Heart left ventricle (tissue), 13 donors: ENCODE measurements around the gene CHST11.

ENCODE experiments used
- POLR2A ChIP-seq, 2 donors: fragments of 450-650 bp; IDR thresholded peaks; one replicate each; pipeline ENCODE4 v1.6.1; 2017; ENCODE audit warnings: antibody characterized with exemption in 2 of 2, mild to moderate bottlenecking in 2 of 2, moderate library complexity in 2 of 2
- TF ChIP-seq, protein P1 (sequence below), 12 donors: fragments of 200-600 bp; sonication (generic) in 4 of 12; IDR thresholded peaks; one replicate each; pipeline versions ENCODE4 v1.5.0 to v1.8.0; 2018 to 2022; ENCODE audit warnings: antibody characterized with exemption in 12 of 12, mild to moderate bottlenecking in 5 of 12
- donor health status: ischemic (EF 13 %, LVEDD 7.1; RV severe dilation, severe dysfunction).
- donor health status: DM: no; HTN: yes; CAD: no.
- donor health status: DM: no; HTN: no; CAD: no.
- donor health status: ischemic (EF 25% LVEDD 6.9; RV normal size, moderate dysfunction).
- donor health status: ischemic (EF 25% LVEDD 5.7; RV mildly dilated, moderate dysfunction).
- donor health status: ischemic (EF 35%, LVEDD 5.7; RV mildly dilated, moderate dysfunction).
- donor health status: nonischemic (EF 11% LVEDD 7.7; RV severe dilation, severe dysfunction).
- donor health status: DM: yes; HTN: yes; CAD: no.
- donor health status: PGD.
- donor health status: ischemic (EF 29% LVEDD 5.4; RV normal size, mild dysfunction).
- donor health status: nonischemic (EF 23%, LVEDD 6.1; RV moderate dilation, normal function).

DNA sequence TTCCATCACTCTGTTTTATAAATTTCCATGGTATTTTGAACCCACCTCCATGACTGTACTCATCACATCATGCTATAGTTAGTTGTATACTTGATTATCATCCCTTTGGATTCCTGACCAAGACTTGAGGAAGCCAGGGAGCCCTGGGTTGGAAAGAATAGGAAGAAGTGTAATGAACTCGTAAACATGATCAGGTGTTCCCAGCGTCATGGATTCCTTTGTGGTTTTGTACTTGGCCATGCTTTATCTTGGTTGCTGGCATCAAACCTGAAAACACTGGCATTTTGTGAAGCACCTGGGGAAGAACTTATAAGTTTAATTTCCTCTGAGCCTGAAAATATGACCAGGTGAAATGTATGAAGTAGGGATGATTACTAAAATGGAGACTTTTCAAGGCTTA lies 76.4 kb downstream of the CHST11 start:
- TF ChIP-seq, protein P1, sequence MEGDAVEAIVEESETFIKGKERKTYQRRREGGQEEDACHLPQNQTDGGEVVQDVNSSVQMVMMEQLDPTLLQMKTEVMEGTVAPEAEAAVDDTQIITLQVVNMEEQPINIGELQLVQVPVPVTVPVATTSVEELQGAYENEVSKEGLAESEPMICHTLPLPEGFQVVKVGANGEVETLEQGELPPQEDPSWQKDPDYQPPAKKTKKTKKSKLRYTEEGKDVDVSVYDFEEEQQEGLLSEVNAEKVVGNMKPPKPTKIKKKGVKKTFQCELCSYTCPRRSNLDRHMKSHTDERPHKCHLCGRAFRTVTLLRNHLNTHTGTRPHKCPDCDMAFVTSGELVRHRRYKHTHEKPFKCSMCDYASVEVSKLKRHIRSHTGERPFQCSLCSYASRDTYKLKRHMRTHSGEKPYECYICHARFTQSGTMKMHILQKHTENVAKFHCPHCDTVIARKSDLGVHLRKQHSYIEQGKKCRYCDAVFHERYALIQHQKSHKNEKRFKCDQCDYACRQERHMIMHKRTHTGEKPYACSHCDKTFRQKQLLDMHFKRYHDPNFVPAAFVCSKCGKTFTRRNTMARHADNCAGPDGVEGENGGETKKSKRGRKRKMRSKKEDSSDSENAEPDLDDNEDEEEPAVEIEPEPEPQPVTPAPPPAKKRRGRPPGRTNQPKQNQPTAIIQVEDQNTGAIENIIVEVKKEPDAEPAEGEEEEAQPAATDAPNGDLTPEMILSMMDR (IDR thresholded peaks at IDR 0.05) = no peak
- no peak for TF ChIP-seq POLR2A (IDR thresholded peaks at IDR 0.05)
